Activated CD8-positive, alpha-beta memory T cell treated with anti-CD3 and anti-CD28 coated beads for 1 hour (primary cell): Measurements from ENCODE around the gene NAT8L.

Experiments
- DNase-seq, 2 donors: peaks; one replicate each; pipeline ENCODE4 v3.0.0-alpha.2; 2020; ENCODE audit warnings: low read depth in 1 of 2; ENCODE audit errors: extremely low read depth in 1 of 2

NAT8L gene

DNA sequence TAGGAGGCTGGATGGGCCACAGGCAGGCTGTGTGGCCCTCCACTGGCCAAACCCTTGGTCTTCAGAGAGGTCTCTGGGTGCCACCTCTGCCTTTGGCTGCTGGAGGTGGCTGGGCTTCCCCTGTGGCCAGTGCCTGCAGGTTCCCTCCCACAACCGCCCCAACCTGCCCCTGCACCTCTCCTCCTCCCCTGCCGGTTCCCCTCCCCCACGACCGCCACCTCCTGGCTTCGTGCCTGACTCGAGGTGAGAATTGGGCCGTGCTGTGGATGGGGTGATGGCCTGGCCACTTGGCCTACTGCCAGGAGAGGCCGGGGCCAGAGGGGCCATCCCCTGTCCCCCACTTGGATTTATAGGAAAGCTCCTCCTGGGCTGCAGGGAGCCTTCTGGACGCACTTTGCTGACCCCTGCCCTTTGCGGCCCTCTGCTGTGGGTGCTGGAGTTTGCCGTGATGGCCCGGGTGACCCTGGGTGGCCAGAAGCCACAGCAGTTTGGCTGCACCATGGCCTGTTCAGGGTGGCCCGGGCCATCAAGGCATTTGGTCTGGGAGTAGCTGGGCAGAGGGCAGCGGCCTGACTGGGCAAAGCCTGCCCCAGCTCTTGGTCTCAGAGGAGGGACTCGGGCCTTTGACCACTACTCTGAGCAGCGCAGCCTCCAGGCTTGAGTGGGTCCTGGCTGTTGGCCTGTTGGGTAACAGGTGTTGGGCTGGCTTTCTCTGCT, 3.8 kb downstream of the NAT8L start:
- DNase-seq, result no peak

DNA sequence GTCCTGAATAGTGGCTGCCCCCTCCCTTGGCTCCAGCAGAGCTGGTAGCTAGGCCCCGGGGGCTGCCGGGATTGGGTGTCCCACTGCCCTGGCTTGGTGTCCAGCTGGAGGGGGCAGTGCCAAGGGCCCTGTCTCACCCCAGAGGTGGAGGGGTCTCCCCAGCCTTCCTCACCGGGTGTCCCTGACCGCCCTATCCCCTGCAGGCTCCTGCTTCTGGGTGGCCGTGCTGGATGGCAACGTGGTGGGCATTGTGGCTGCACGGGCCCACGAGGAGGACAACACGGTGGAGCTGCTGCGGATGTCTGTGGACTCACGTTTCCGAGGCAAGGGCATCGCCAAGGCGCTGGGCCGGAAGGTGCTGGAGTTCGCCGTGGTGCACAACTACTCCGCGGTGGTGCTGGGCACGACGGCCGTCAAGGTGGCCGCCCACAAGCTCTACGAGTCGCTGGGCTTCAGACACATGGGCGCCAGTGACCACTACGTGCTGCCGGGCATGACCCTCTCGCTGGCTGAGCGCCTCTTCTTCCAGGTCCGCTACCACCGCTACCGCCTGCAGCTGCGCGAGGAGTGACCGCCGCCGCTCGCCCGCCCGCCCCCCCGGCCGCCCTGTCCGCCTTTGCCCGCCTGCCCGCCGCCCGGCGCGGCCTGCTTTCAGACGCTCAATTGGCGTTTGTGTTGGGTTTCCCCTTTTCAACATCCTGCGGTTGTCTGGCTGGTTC, 4.6 kb downstream of the NAT8L start:
- no peak for DNase-seq

DNA sequence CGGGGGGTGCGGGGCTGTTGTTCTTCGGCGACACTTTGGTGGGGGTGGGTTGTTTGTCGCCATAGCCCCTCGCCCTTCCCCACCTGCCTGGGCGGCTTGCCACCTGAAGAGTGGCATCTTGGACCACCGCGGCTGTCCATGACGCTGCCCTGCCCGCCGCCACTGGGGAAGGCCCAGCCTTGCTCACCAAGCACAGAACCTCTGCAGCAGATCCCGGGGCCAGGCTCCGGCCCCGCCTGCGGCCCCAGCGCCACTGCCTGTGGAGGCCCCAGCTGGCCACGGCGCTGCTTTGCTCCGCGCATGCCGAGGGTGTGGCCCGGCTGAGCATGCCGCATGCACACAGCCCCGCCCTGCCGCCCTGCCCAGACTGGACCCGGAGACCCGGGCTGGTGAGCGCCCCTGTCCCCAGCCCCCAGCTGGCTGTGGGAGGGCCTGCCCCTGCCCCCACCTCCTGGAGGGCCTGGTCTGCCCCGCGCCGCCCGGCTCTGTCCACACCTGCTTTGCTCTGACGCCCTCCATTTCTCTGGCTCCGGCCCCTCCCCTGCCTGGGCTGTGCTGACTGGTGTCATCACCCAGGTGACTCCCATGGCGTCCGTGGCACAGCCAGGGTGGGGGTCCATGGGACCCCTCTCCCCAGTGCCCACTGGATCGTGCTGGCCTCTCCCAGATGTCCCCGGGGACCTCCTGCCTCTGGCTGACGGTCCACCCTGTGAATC, 5.3 kb downstream of the NAT8L start:
- no peak for DNase-seq

DNA sequence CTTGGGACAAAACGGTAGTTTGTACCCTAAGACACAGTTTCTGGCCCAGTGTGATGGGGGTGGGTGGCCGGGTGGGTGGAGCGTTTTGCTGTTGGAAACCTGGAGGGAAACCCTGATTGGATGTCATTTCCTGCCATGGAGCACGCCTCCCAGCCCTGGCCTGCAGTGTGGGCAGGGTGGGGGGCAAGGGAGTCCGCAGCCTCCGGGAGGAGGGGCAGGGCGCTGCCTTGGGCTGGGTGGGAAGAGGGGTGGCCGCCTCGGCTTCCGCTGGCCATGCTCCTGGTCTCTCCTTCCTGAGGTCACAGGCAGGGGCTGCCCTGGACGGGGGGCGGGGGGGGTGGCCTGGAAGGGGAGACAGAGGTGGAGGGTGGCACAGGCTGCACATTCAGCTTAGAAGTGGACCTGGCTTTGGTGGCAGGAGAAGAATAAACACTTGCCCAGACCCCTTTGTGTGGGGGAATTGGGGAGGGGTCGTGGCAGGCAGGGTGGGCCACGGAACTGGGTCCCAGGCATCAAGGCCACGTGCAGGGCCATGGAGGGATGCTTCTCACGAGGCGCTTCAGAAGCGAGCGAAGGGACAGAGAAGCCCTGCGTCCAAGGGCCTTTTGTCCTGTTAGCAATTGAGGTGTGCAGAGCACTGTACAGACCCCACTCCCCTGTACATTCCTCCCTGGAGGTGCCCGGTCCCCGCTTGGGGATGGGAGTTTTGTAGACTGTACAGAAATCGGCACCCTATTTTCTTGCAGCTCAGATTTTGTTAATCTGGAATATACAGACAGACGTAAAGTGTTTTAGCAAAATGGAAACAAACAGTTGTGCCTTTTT, 6.2 kb downstream of the NAT8L start:
- no peak for DNase-seq

DNA sequence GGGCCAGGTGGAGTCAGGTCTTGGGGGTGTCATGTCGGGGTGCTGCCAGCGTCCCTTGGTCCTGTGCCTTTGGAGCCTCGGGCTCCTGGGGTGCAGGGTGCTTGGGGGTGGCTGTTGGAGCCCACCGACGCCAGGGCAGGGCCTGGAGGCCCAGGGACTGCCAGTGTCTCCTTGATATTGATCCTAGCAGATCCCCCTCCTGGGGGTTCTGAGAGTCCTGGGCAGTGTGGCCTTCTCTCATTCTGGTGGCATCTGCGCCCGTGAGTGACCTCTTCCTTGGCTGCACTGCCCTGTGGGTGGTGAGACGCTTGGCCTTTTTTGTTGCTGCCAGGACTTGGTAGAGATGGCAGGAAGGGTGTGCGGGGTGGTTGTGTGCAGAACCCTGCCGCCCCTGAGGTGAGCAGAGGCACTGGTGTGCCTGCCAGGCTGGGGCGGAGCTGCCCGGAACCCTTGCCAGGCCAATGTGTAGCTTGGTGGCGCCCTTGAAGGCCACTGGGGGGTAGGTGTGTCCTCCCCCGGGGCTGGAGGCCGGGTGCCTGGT, 7.0 kb downstream of the NAT8L start:
- no peak for DNase-seq

DNA sequence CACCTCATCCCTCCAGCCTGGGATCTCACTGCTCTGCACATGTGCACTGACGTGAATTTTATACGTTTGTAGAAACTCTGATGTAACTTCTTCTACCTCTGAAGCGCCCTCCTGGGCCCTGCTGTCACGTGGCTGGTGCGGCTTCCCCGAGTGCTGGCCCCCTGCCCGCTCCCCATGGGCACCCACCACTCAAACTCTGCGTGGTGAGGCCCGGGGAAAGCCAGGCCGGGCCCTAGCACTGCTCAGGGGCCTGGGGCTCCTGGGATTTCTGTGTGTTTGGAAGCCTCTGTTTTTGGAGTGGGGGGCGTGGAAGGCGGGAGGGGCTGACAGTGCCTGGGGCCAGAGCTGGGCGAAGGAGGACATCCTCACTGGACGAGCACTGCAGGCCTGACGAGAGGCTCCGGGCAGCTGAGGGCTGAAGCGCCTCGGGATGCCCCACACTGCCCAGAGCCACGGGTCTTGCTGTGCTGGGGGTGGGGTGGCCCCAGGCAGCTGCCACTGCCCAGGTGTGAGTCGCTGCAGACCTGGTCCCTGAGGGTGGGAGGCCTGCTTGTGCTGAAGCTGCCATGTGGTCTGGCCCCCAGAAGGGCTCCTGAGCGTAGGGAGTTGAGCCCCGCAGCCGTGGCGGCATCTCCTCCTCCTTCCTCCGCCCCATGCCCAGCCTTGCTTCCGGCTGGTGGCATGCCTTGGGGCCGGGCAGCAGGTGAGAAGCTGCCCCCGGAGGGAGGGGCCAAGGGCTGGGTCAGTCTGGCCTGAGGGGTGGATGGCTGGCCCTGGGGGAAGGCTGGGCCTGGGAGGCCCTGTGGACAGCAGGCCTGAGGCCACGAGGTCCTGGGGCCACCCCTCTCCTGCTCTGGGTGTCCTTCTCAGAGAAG, 7.7 kb downstream of the NAT8L start:
- no peak for DNase-seq

DNA sequence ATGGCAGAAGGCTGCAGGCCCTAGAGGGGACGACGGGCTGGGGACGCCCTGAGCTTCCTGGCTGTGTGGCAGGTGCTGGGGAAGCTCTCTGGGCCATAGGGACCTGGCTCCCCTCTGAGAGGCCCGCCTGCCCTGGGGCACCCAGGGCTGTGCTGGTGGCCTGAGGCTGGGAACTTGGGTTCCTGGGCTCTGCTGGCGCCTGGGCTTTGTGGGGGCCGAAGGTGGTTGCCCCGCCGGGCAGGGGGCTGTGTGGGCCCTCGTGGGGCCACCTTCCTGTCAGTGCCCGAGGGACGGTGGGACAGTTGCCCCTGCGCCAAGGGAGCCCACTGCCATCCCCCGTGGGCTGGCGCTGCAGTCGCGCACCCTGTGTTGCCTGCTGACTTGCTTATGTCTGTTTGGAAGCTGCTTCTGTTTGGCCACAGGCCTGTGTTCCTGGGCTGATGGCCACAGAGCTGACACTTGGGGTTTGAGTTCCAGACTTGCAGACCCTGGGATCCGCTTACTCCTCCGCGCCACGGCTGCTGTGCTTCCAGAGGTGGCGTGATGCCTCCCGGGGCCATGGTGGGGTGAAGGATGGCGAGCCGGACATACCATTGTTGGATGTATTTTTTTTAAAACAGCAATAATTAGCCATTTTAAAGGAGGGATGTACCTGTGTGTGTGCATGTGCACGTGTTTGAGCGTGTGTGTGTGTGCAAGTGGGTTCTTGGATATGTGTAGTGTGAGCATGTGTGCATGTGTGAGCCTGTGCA, 8.5 kb downstream of the NAT8L start:
- no peak for DNase-seq

DNA sequence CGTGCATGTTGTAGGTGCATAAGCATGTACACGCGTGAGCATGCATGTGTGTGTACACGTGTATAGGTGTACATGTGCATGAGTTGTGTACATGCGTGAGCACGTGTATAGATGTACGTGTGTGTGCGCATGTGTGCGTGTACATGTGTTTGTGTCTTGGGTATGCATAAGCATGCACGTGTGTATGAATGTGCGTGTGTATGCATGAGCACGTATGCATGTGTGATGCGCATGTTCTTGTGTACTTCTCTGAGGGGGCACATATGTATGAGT, 9.0 kb downstream of the NAT8L start:
- no peak for DNase-seq

DNA sequence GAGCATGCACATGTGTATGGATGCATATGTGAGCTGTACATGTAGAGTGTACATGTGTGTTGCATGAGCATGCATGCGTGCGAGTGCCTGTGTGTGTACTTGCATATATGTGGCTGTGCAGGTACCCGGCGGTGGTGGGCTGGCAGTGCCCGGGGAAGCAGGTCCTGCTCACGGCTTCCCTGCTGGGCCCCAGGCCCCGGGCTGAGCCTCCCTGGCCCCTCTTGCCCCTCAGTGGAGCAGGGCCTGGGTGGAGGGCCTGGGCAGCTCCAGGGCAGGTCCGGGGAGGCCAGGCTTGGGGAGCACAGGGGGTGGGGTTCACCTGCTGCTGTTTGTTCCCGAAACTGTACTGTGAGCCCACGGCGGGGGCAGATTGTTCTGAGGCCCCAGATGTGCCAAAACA, 9.4 kb downstream of the NAT8L start:
- no peak for DNase-seq

DNA sequence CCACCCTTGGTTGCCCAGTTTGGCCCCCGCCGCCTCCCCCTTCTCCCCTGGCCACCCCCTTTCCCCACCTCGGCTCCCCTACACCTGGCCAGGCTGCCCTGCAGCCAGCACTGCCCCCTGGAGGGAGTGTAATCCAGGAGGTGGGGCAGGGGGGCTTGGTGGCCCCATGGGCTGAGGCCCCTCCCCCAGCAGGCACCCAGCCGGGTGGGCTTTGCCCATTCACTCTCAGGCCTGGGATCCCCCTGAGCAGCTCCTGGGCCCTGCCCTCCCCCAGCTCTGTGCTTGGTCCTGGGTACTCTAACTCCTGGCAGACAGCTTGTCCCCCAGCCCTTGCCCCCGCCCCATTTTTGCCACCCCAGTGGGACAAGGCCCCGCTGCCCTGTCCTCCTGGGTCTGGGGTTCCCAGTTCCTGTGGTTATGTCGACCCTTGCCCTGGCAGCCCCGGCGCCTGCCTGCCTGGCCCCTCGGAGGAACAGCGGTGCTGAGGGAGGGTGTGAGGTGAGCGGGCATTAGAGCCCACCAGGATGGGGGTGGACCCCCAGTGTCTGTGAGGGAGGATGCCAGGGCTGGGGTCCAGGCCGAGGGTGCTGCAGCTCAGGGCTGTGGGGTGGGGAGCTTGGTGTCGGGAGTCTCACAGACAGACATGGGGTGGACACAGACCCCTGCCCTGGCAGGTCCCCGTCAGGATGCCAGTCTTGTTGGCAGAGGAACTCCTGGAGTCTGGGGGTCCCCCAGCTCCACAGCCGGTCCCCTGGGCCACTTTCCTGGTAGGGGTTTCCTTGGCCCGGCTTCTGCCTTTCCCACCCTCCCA, 10.2 kb downstream of the NAT8L start:
- DNase-seq, result no peak

DNA sequence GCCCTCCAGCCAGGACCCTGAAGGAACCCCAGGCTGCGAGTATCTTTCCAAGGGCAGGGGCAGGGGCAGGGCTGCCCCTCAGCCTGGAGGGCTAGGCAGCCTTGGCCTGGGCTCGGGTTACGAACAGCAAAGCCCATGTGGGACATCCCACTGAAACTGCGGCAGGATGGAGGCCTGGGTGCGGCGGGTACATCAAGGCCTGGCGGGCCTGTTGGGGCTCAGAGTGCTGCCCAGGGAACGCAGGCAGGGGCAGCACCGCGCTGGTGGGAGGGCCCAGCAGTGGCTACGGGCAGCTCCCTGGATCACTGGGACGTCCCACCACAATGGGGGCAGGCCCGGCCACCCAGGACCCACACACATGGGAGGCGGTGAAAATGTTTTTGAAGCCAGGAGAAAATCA, 10.9 kb downstream of the NAT8L start:
- no peak for DNase-seq

DNA sequence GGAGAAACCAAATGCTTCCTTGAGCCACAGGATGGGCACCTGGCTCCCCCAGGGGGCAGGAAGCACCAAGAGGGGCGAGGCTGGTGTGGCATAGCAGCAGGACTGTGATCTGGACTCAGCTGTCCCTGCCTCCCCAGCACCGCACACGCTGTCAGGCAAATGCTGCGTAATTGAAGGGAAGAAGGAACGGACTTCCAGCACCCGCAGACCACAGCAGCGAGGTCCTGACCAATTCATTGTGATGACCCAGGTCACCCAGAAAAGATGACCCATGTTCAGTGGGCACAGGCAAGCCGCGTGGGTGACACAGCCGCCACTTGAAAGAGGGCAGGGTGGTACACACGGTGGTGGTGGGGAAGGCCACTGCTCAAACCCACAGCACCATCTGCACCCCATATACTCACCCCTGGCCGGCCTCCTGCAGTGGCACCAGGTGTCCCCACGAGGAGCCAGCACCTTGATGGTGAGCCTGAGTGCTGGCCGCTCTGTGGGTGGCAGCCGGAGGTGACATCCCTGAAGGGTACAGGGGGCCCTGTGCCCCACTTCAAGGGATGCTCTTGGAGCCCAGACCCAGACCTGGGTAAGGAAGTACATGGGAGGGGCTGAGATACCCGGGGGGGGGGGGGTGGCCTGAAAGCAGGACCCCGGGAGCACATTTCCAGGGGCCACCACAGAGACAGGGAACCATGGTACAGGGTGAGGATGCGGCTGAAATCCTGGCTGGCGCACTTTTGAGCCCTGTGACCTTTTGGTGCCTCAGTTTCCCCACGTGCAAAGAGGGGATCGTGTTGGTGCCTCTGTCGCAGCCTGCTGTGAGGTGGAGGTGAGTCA, 11.5 kb downstream of the NAT8L start:
- DNase-seq, result no peak

DNA sequence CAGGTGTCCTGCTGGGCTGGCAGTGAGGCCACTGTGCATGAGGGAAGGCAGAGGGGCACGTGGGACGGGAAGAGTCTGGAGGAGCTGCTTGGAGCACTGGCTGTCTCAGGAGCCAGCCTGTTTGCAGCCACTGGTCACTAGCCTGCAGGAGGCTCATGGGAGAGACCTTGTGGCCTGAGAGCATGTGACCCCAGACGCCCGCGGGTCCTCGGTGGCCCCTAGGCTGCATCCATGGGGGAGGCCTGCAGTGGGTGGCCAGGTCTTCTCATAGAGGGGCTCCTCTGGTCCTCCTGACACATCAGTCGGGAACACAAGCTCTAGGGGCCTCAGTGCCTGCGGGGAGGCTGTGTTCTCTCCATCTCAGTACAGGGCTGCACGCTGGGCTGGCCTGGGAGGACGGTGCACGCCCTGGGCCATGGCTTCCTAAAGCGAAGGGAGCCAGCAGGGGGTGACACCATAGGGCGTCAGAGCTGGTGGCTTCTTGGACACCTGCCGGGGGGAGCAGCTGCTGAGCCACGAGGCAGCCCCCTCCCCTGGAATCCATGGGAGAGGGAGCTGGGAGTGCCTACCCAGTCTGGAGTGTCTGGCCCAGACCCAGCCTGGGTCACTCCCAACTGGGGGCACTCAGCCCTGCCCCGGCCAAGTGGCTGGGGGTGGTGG, 12.3 kb downstream of the NAT8L start:
- DNase-seq, result no peak

DNA sequence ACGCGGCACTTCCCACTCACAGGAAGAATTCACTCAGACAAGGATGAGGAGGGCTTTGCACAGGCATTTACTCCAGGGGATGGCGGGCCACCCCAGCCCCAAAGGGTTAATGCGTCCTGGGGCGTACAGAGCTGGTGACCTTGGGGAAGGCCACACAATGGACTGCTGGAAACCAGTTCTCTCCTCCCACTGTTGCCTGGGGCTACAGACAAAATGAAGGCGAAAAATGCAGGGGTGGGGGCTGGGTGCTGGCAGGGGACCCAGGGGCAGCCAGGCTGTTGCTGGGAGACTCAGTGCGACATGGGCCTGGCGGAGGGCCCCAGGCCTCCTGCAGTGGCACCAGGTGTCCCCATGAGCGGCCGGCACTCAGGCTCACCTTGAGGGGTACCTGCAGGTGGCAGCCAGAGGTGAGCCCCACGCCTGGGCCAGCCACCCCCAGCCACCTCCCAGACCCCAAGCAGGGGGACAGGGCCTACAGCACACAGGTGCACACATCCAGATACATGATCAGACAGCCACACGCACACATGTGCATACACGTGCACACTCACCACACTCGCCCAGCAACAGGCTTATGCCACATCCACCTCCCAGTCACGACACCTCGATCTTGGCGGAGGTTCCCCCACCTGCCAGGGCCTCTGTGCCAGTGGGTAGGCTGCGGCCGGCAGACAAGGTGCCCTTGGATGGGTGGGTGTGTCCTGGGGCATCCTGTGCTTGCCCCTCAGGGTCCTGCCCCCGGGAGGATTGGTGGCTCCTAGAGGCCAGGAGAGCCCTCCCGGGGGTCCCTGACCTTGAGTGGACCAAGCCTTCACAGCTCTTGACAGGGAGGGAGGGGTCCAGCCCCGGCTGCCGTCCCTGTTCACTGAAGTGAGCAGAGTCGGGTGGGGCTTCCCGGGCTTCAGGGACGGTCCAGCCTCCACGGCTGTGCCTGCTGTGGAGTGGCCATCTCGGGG, 13.1 kb downstream of the NAT8L start:
- no peak for DNase-seq

DNA sequence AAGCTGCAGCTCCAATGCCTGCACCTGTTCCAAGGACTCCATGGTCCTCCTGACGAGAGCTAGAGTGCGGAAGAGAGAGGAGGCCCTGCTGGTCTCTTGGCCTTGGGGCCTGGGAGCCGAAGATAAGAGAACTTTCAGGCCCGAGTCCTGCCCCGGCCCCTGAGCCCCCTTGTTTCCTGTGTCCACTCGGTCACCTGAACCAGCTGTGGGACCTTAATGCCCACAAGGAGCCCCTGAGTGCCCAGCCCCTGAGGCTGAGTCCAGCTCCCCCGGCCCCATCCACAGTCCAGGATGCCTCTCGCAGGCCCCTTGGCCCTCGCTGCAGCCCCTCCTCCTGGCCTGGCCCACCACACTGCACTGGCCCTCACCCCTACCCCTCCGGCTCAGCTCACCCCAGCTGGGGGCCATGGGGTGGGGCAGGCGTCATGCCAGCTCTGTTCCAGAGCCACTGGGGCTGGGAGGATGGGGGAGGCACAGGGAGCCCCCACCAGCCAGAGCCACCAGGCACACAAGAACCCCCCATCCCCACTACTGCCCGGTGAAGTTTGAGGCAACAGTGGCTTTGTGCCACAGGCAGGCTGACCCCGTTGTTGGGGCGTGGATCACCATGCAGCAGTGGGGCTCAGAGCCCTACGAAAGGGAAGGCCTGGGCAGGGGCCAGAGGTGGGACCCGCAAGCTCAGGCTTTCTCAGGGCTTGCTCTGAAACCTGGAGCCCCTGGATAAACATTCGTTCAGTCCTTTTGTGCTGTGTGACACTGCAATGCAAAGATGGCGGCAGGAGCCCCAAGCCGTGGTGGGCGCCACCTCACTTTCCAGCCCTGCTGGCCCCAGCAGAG, 14.1 kb downstream of the NAT8L start:
- no peak for DNase-seq
